ENCODE results near the gene NDUFB2. TPM values are rescaled to one million over a fixed set of nuclear protein-coding genes. Genes with fewer than 3 reads are reported as not detected.

NDUFB2 gene
- total and polyA plus RNA-seq, 9 of the 15 experiments (the other 6 are each of a cell fraction or from before 2014, with no cell fraction given): 220 to 2,075 (median 320) TPM

DNA sequence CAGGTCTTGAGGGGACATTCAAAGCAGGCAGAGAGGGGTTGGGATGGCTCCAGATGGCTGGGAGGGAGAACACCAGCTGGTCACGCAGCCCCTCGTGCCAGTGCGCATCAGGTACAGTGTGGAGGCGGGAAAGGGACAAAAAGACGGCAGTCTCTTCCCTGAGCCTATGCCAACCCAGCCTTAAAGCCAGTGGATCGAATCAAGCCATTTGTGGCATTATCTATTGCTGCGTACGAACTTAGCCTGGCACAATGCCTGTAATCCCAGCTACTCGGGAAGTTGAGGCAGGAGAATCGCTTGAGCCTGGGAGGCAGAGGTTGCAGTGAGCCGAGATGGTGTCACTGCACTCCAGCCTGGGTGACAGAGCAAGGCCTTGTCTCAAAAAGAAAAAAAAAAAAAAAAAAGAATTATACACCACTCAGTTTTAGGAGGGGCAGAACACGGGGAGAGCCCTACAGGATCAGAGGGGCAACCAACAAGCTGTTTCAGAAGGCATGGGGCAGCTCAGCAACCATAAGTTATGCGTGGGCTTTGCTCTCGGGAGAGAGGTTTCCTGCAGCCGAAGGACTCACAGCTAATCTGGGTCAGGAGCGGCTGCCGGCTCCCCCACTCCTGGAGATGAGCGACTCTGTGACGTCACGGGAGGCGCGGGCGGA is 356 bp upstream of the NDUFB2 start (continued):
- TF ChIP-seq, protein P1, sequence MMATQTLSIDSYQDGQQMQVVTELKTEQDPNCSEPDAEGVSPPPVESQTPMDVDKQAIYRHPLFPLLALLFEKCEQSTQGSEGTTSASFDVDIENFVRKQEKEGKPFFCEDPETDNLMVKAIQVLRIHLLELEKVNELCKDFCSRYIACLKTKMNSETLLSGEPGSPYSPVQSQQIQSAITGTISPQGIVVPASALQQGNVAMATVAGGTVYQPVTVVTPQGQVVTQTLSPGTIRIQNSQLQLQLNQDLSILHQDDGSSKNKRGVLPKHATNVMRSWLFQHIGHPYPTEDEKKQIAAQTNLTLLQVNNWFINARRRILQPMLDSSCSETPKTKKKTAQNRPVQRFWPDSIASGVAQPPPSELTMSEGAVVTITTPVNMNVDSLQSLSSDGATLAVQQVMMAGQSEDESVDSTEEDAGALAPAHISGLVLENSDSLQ (IDR thresholded peaks at IDR 0.05): peak; percentile 74; the same call in 1 of the 2 replicates
- TF ChIP-seq MCM2 (IDR thresholded peaks at IDR 0.05; ENCODE audit: low read depth) (no peak), ZNF436 (CRISPR knock-in tag; IDR thresholded peaks at IDR 0.05) (no peak), ZNF696 (CRISPR knock-in tag; conservative IDR thresholded peaks at IDR 0.05) (no peak), RCOR1 (IDR thresholded peaks at IDR 0.05; ENCODE audit: borderline replicate concordance in 1 of 2, low read depth in 2 of 2, low read length in 2 of 2) (peak in 1 of 2 experiments; percentile 80; a peak in 2 of 4 replicates), SAP30 (IDR thresholded peaks at IDR 0.05; ENCODE audit: borderline replicate concordance, insufficient read depth, low read depth, low read length, poor library complexity, severe bottlenecking) (no peak), NCOA1 (IDR thresholded peaks at IDR 0.05; ENCODE audit: low read depth) (no peak), MEF2D (tag; conservative IDR thresholded peaks at IDR 0.05; ENCODE audit: low read depth) (no peak), BRCA1 (IDR thresholded peaks at IDR 0.05) (no peak), BRCA1 (CRISPR knock-in tag; IDR thresholded peaks at IDR 0.05) (no peak), RUNX1 (IDR thresholded peaks at IDR 0.05; ENCODE audit: low read depth) (no peak), ZNF740 (CRISPR knock-in tag; IDR thresholded peaks at IDR 0.05) (peak; percentile 99), ZNF740 (tag; IDR thresholded peaks at IDR 0.05) (peak in 1 of 2 experiments; percentile 92; a peak in 2 of 4 replicates), ZNF717 (CRISPR knock-in tag; IDR thresholded peaks at IDR 0.05) (no peak), RFX5 (IDR thresholded peaks at IDR 0.05; ENCODE audit: low read depth, low read length) (peak; percentile 77), NFXL1 (CRISPR knock-in tag; IDR thresholded peaks at IDR 0.05) (no peak), GTF2E2 (tag; IDR thresholded peaks at IDR 0.05) (peak; percentile 90), ZNF384 (IDR thresholded peaks at IDR 0.05; ENCODE audit: low read depth, low read length) (peak; percentile 85), CHD4 (IDR thresholded peaks at IDR 0.05; ENCODE audit: insufficient read depth, insufficient replicate concordance, low read depth, low read length, poor library complexity, severe bottlenecking) (no peak), TEAD4 (IDR thresholded peaks at IDR 0.05; ENCODE audit: low read length) (peak; percentile 35), TEAD4 (CRISPR knock-in tag; IDR thresholded peaks at IDR 0.05; ENCODE audit: borderline replicate concordance) (no peak), NEUROD1 (IDR thresholded peaks at IDR 0.05; ENCODE audit: borderline replicate concordance, low read depth, low read length, partially characterized antibody) (no peak), HEY1 (CRISPR knock-in tag; IDR thresholded peaks at IDR 0.05; ENCODE audit: borderline replicate concordance) (no peak; the same call in 1 of the 2 replicates)
- TF ChIP-seq, protein P2, sequence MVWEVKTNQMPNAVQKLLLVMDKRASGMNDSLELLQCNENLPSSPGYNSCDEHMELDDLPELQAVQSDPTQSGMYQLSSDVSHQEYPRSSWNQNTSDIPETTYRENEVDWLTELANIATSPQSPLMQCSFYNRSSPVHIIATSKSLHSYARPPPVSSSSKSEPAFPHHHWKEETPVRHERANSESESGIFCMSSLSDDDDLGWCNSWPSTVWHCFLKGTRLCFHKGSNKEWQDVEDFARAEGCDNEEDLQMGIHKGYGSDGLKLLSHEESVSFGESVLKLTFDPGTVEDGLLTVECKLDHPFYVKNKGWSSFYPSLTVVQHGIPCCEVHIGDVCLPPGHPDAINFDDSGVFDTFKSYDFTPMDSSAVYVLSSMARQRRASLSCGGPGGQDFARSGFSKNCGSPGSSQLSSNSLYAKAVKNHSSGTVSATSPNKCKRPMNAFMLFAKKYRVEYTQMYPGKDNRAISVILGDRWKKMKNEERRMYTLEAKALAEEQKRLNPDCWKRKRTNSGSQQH (CRISPR knock-in tag; IDR thresholded peaks at IDR 0.05): 0 out of 2 replicates have a peak, but pooled peaks have one; percentile 11

Measured in K562 (cell line).